ENCODE data around the gene HOTAIR. TPM values are rescaled to one million over a fixed set of nuclear protein-coding genes. Genes with fewer than 3 reads are reported as not detected.

The HOTAIR gene
- total RNA-seq, 1 experiment from 2014 or later = not detected

DNA sequence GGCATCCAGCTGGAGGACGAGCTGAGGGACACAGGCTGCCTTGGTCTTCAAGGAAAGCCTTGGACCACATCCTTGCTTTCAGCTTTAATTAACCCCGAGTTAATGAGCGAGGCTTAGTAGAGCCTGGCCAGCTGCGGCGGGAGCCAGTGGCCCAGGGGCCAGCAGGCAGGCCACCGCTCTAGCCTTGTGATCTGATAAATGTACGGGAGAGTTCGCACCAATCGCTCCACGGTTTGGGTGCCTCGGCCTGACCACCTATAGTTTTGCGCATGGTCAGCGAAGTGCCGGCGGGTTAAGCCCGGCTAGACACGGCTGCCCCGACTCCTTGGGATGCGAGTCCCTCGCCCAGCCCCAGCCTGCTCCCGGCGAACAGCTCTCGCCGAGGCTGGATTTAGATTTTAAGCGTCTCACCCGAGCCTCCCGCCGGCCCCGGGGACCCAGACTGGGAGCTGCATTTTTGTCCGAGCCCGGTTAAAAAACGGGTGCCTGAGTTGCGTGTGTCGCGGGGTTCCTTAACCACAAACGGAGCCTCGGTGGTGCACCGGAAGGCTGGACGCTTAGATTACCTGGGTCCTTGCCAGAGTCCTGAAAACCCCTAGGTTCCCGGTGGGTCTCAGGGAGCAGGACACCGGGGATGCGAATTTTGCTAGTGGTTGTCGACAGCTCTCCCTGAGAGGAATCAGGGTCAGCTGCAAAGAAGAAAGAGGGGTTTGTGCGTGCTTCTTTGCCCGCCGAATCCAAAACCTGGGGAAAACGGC, 23.0 kb downstream of the HOTAIR start:
- Mint-ChIP-seq H3K27ac (no peak overlapping the region), H3K36me3 (ENCODE audit: insufficient read depth in 1 of 3, low read depth in 3 of 3) (no peaks in the 10 kb centered on the region; a peak in 2 of 7 replicates), H3K4me3 (no peak overlapping the region), H3K27me3 (ENCODE audit: low read depth) (peaks cover 99% of the 10 kb centered on the region), H3K4me1 (peaks cover 6 to 20% of the 10 kb centered on the region in 2 experiments; a peak in 3 of 4 replicates), H3K9me3 (peaks cover 0 to 9% of the 10 kb centered on the region in 2 experiments; a peak in 3 of 5 replicates)
- WGBS (ENCODE audit: extremely low coverage, insufficient read length, low lambda C conversion rate) = no CpG with 5 or more reads among the region's 47 CpGs
- H4K5ac ChIP-seq (ENCODE audit: insufficient read length, low read depth, low read length) = no peak overlapping the region
- TF ChIP-seq, protein P1, sequence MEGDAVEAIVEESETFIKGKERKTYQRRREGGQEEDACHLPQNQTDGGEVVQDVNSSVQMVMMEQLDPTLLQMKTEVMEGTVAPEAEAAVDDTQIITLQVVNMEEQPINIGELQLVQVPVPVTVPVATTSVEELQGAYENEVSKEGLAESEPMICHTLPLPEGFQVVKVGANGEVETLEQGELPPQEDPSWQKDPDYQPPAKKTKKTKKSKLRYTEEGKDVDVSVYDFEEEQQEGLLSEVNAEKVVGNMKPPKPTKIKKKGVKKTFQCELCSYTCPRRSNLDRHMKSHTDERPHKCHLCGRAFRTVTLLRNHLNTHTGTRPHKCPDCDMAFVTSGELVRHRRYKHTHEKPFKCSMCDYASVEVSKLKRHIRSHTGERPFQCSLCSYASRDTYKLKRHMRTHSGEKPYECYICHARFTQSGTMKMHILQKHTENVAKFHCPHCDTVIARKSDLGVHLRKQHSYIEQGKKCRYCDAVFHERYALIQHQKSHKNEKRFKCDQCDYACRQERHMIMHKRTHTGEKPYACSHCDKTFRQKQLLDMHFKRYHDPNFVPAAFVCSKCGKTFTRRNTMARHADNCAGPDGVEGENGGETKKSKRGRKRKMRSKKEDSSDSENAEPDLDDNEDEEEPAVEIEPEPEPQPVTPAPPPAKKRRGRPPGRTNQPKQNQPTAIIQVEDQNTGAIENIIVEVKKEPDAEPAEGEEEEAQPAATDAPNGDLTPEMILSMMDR (conservative IDR thresholded peaks at IDR 0.05) = no peak
- H2BK15ac ChIP-seq (ENCODE audit: low read depth, low read length) = no peak overlapping the region
- no peak overlapping the region for H3K14ac ChIP-seq (ENCODE audit: insufficient read depth, low read length)
- H3K27ac ChIP-seq (ENCODE audit: insufficient read length, low read depth, low read length) = no peak overlapping the region
- H2AK5ac ChIP-seq (ENCODE audit: insufficient read length, low read length) = no peak overlapping the region
- H3T11ph ChIP-seq (ENCODE audit: low read length) = no peak overlapping the region
- no peaks in the 10 kb centered on the region for H3K79me1 ChIP-seq (ENCODE audit: insufficient read depth, low read depth, low read length, poor library complexity, severe bottlenecking)
- H4K20me1 ChIP-seq (ENCODE audit: control insufficient read depth, insufficient read depth, insufficient read length) = no peaks in the 10 kb centered on the region
- H3K23me2 ChIP-seq (ENCODE audit: insufficient read length, low read depth, low read length, poor library complexity, severe bottlenecking) = no peaks in the 10 kb centered on the region
- H3K18ac ChIP-seq (ENCODE audit: insufficient read length, low read depth, low read length) = no peak overlapping the region
- H4K91ac ChIP-seq (ENCODE audit: insufficient read length, low read depth, low read length) = no peak overlapping the region
- H3K4me2 ChIP-seq (ENCODE audit: insufficient read depth, insufficient read length, low read length) = no peak overlapping the region
- H3K79me2 ChIP-seq (ENCODE audit: insufficient read depth, low read length) = no peaks in the 10 kb centered on the region
- no peak overlapping the region for H3K56ac ChIP-seq (ENCODE audit: insufficient read length, low read depth, low read length)
- no peak overlapping the region for H3K9ac ChIP-seq (ENCODE audit: extremely low read depth, insufficient read length, low read length)
- no peak overlapping the region for H2BK120ac ChIP-seq (ENCODE audit: low read depth, low read length, poor library complexity, severe bottlenecking)
- no peak for DNase-seq
- H3K4ac ChIP-seq (ENCODE audit: low read depth, low read length) = no peak overlapping the region
- H3K23ac ChIP-seq (ENCODE audit: insufficient read length, low read depth, low read length) = no peak overlapping the region
- H2AFZ ChIP-seq (ENCODE audit: low read length) = no peak overlapping the region
- H3K9me3 ChIP-seq (ENCODE audit: control insufficient read depth, low read depth, low read length) = no peaks in the 10 kb centered on the region
- no peak overlapping the region for H2BK5ac ChIP-seq (ENCODE audit: insufficient read length, low read length)
- no peak overlapping the region for H2BK12ac ChIP-seq (ENCODE audit: insufficient read length, low read depth, low read length)
- H4K8ac ChIP-seq (replicated peaks; ENCODE audit: insufficient read length, low read depth, low read length) = no peak overlapping the region
- H2BK20ac ChIP-seq (ENCODE audit: low read depth, low read length, poor library complexity, severe bottlenecking) = no peak overlapping the region
- peaks cover 99% of the 10 kb centered on the region for H3K27me3 ChIP-seq (ENCODE audit: insufficient read depth, low read length)
- H3K4me1 ChIP-seq (ENCODE audit: insufficient read depth, low read length) = no peaks in the 10 kb centered on the region
